Measurements from ENCODE around the gene RAB4B. TPM values are rescaled to one million over a fixed set of nuclear protein-coding genes. Genes with fewer than 3 reads are reported as not detected.
"Not testable (repeated sequence)": the region's sequence is repeated elsewhere in the genome, so short reads cannot be mapped to it uniquely, and the experiment has no call there.

Gene RAB4B
- total RNA-seq, 2 experiments from 2014 or later, result 52.8 to 54.7 TPM

DNA sequence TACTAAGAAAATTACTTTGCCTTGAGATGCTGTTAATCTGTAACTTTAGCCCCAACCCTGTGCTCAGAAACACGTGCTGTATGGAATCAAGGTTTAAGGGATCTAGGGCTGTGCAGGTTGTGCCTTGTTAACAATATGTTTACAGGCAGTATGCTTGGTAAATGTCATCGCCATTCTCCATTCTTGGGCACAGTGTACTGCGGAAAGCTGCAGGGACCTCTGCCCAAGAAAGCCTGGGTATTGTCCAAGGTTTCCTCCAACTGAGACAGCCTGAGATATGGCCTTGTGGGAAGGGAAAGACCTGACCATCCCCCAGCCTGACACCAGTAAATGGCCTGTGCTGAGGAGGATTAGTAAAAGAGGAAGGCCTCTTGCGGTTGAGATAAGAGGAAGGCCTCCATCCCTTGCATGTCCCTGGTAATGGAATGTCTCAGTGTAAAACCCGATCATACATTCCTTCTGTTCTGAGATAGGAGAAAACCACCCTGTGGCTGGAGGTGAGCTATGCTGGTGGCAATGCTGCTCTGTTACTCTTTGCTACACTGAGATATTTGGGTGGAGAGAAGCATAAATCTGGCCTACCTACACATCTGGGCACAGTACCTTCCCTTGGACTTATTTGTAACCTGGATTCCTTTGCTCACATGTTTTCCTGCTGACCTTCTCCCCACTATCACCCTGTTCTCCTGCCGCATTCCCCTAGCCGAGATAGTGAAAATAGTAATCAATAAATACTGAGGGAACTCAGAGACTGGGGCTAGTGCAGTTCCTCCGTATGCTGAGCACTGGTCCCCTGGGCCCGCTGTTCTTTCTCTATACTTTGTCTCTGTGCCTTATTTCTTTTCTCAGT is 44.9 kb downstream of the RAB4B start:
- H3K27ac Mint-ChIP-seq, H3K9me3 Mint-ChIP-seq, H3K27me3 Mint-ChIP-seq, DNase-seq, POLR2A ChIA-PET, H3K4me3 Mint-ChIP-seq: not testable (repeated sequence)
- peaks cover 17% of the 10 kb centered on the region for H3K36me3 Mint-ChIP-seq (ENCODE audit: low read depth)
- H3K4me1 Mint-ChIP-seq, result peaks cover 50% of the 10 kb centered on the region
- CTCF ChIA-PET, result interaction anchor here (0.6 to 2.1 kb wide), 3 partner anchors 13 to 37 kb away, joined by 3 to 5 read pairs (median 3); no protein-coding TSS in a partner anchor

DNA sequence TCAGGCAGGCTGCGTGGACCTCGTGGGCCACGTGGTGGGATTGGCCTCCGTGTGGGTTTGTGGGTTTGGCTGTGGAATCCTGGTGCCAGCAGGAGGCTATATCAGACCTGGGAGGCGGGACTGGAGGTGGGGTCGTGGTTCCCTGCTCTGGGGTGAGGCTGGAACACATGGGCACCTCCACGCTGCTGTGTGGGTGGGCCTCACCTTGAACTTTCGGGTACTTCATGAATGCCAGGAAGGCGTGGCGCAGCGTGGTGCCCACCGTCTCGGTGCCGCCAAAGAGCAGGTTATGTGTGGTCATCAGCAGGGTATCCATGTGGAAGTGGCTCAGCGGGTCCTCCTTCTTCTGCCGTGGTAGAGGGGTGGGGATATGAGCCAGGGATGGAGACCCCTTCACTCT is 46.9 kb downstream of the RAB4B start:
- DNase-seq, H3K9me3 Mint-ChIP-seq, POLR2A ChIA-PET, H3K27me3 Mint-ChIP-seq, H3K4me3 Mint-ChIP-seq: not testable (repeated sequence)
- Mint-ChIP-seq H3K27ac (peak overlapping the region; percentile 27), H3K4me1 (peaks cover 38% of the 10 kb centered on the region), H3K36me3 (ENCODE audit: low read depth) (peaks cover 28% of the 10 kb centered on the region)
- CTCF ChIA-PET, result interaction anchor here (0.6 to 1.3 kb wide), 3 partner anchors 8 to 162 kb away, joined by 3 to 4 read pairs (median 3); no protein-coding TSS in a partner anchor

DNA sequence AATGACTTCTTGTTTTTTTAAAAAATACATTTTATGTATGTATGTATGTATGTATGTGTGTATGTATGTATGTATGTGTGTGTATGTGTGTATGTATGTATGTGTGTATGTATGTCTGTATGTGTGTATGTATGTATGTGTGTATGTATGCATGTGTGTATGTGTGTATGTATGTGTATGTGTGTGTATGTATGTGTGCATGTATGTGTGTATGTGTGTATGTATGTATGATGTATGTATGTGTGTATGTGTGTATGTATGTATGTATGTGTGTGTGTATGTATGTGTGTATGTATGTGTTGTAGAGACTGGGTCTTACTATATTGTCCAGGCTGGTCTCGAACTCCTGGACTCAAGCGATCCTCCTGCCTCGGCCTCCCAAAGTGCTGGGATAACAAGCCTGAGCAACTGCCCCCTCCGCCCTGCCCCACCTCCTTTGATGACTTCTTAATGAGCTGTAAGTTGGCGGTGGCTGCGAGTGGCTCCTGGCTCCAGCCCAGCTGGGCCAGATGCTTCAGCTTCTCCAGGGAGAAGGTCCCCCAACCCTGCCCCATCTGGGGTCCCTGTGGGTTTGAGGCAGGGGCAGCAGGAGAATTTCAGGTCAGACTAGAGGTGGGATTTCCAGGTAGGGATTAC is 47.5 kb downstream of the RAB4B start:
- CTCF ChIA-PET, result interaction anchor here (0.6 kb wide), 1 partner anchor 11 kb away, joined by 3 read pairs; no protein-coding TSS in a partner anchor
- Mint-ChIP-seq H3K4me1 (peaks cover 38% of the 10 kb centered on the region), H3K27ac (peak overlapping the region; percentile 61), H3K36me3 (ENCODE audit: low read depth) (peaks cover 28% of the 10 kb centered on the region)
- H3K27me3 Mint-ChIP-seq, H3K9me3 Mint-ChIP-seq, H3K4me3 Mint-ChIP-seq, DNase-seq, POLR2A ChIA-PET: not testable (repeated sequence)

DNA sequence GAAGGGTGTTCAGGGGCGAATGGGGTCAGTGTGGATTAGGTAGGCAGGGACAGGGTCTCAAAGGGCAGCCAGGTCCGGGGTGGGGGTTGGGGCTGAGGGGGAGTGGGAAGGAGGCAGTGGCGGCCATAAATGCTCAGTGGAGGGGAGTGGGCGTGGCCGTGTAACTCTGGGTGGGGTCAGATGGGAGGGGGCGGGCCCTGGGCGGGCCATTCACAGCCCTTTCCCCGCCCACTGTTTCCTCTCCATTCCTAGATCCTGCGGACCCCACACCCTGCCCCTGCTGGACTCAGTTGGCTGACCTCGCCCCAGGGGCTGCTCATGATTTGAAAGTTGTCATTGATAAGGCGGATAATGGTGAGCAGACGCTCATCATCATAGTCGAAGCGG is 48.3 kb downstream of the RAB4B start:
- H3K27me3 Mint-ChIP-seq, DNase-seq, CTCF ChIA-PET, H3K9me3 Mint-ChIP-seq, H3K4me3 Mint-ChIP-seq, POLR2A ChIA-PET: not testable (repeated sequence)
- Mint-ChIP-seq H3K27ac (peak overlapping the region; percentile 87), H3K4me1 (peaks cover 38% of the 10 kb centered on the region), H3K36me3 (ENCODE audit: low read depth) (peaks cover 28% of the 10 kb centered on the region)

GRCh38 chr19:40826699-40827385 is 48.8 kb downstream of the RAB4B start:
- DNase-seq, result peak; percentile 84
- CTCF ChIA-PET, H3K4me3 Mint-ChIP-seq, H3K9me3 Mint-ChIP-seq, H3K27me3 Mint-ChIP-seq, POLR2A ChIA-PET: not testable (repeated sequence)
- Mint-ChIP-seq H3K4me1 (peaks cover 38% of the 10 kb centered on the region), H3K27ac (peak overlapping the region; percentile 87), H3K36me3 (ENCODE audit: low read depth) (peaks cover 28% of the 10 kb centered on the region)

GRCh38 chr19:40827386-40828247 is 49.6 kb downstream of the RAB4B start:
- Mint-ChIP-seq H3K36me3 (ENCODE audit: low read depth) (peaks cover 28% of the 10 kb centered on the region), H3K27me3 (no peaks in the 10 kb centered on the region), H3K27ac (peak overlapping the region; percentile 87), H3K9me3 (peaks cover 8% of the 10 kb centered on the region), H3K4me1 (peaks cover 44% of the 10 kb centered on the region), H3K4me3 (no peak overlapping the region)
- ChIA-PET POLR2A (no interaction called here), CTCF (no interaction called here)
- DNase-seq, result no peak

DNA sequence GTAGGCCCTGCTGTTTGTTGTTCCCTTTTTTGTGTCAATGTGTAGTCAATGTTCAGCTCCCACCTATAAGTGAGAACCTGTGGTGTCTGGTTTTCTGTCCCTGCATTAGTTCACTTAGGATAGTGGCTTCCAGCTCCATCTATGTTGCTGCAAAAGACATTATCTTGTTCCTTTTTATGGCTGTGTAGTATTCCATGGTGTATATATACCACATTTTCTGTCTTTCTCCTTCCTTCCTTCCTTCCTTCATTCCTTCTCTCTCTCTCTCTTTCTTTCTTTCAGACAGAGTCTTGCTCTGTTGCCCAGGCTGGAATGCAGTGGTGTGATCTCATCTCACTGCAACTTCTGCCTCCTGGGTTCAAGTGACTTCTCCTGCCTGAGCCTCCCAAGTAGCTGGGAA is 51.2 kb downstream of the RAB4B start:
- Mint-ChIP-seq H3K27ac (peak overlapping the region; percentile 15), H3K27me3 (no peaks in the 10 kb centered on the region), H3K4me3 (no peak overlapping the region), H3K4me1 (peaks cover 47% of the 10 kb centered on the region), H3K9me3 (peaks cover 8% of the 10 kb centered on the region), H3K36me3 (ENCODE audit: low read depth) (peaks cover 28% of the 10 kb centered on the region)
- ChIA-PET POLR2A (no interaction called here), CTCF (no interaction called here)
- DNase-seq, result no peak

DNA sequence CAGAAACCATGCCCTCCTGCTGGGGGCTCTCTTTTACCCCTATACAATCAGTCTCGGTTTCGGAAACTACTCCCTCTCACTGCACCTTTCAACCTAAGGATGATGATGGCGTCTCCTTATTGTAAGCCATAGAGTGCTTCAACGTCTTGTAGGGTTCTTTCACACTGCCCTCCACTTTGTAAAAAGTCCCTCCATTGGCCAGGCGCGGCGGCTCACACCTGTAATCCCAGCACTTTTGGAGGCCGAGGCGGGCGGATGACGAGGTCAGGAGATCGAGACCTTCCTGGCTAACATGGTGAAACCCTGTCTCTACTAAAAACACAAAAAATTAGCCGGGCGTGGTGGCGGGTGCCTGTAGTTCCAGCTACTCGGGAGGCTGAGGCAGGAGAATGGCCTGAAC is 52.7 kb downstream of the RAB4B start:
- H3K9me3 Mint-ChIP-seq, H3K27me3 Mint-ChIP-seq, H3K27ac Mint-ChIP-seq, H3K4me3 Mint-ChIP-seq, DNase-seq, POLR2A ChIA-PET, CTCF ChIA-PET: not testable (repeated sequence)
- peaks cover 39% of the 10 kb centered on the region for H3K4me1 Mint-ChIP-seq
- peaks cover 25% of the 10 kb centered on the region for H3K36me3 Mint-ChIP-seq (ENCODE audit: low read depth)

GRCh38 chr19:40831502-40832430 is 53.7 kb downstream of the RAB4B start:
- CTCF ChIA-PET, result interaction anchor here (0.7 kb wide), 1 partner anchor 12 kb away, joined by 5 read pairs; no protein-coding TSS in a partner anchor
- no peak overlapping the region for H3K4me3 Mint-ChIP-seq

GRCh38 chr19:40832431-40832790 is 54.4 kb downstream of the RAB4B start:
- POLR2A ChIA-PET, H3K27ac Mint-ChIP-seq, H3K27me3 Mint-ChIP-seq, DNase-seq, H3K4me3 Mint-ChIP-seq, H3K9me3 Mint-ChIP-seq, CTCF ChIA-PET: not testable (repeated sequence)
- H3K4me1 Mint-ChIP-seq, result peaks cover 26% of the 10 kb centered on the region
- H3K36me3 Mint-ChIP-seq (ENCODE audit: low read depth), result peaks cover 15% of the 10 kb centered on the region

More at GRCh38 chr19:40831502-40832430, 53.7 kb downstream of the RAB4B start:
- Mint-ChIP-seq H3K36me3 (ENCODE audit: low read depth) (peaks cover 22% of the 10 kb centered on the region), H3K27ac (peak overlapping the region; percentile 64), H3K4me1 (peaks cover 32% of the 10 kb centered on the region), H3K27me3 (no peaks in the 10 kb centered on the region), H3K9me3 (peaks cover 6% of the 10 kb centered on the region)
- POLR2A ChIA-PET, result interaction anchor here (0.6 kb wide), 2 partner anchors 40 to 622 kb away, joined by 3 to 4 read pairs; no protein-coding TSS in a partner anchor
- no peak for DNase-seq

GRCh38 chr19:40833728-40834533 is 55.9 kb downstream of the RAB4B start:
- H3K27ac Mint-ChIP-seq, result peak overlapping the region; percentile 9

More at GRCh38 chr19:40833728-40834533, 55.9 kb downstream of the RAB4B start:
- H3K4me3 Mint-ChIP-seq; DNase-seq; POLR2A ChIA-PET; H3K27me3 Mint-ChIP-seq; H3K9me3 Mint-ChIP-seq; H3K36me3 Mint-ChIP-seq (ENCODE audit: low read depth): not testable (repeated sequence)
- peaks cover 21% of the 10 kb centered on the region for H3K4me1 Mint-ChIP-seq
- CTCF ChIA-PET, result interaction anchor here (1.0 kb wide), 2 partner anchors 10 to 53 kb away, joined by 3 read pairs; no protein-coding TSS in a partner anchor
